ENCODE results near the gene SPTBN4. TPM values are rescaled to one million over a fixed set of nuclear protein-coding genes. Genes with fewer than 3 reads are reported as not detected.
A peak's percentile ranks its signal among the peaks of the same experiment; 100 is the strongest.
"Not testable (repeated sequence)": the region's sequence is repeated elsewhere in the genome, so short reads cannot be mapped to it uniquely, and the experiment has no call there.

The SPTBN4 gene
- total RNA-seq, 2 donors from 2014 or later: 0.21 to 0.25 TPM

- Mint-ChIP-seq H3K36me3 (ENCODE audit: low read depth) (peaks cover 2% of the 10 kb centered on the region), H3K4me3 (peak within 1 kb of the TSS; percentile 97), H3K4me1 (peaks cover 8% of the 10 kb centered on the region), H3K27ac (peak within 1 kb of the TSS; percentile 98), H3K27me3 (no peaks in the 10 kb centered on the region)
- ATAC-seq (peak; percentile 92), DNase-seq (peak; percentile 99 to 100 (median 100))
- H3K9me3 ChIP-seq (ENCODE audit: control insufficient read depth, low read length, poor library complexity, severe bottlenecking): no peaks in the 10 kb centered on the region
Measured at GRCh38 chr19:40425450-40426287, 41.1 kb upstream of the SPTBN4 start, which contains the start of gene SERTAD1. Gene SERTAD1, minus strand, starts transcription at chr19:40425992. Its CDS starts 2,446 bp downstream, at chr19:40423546.

GRCh38 chr19:40428197-40428596 is 38.6 kb upstream of the SPTBN4 start:
- ATAC-seq; H3K27me3 Mint-ChIP-seq; H3K4me3 Mint-ChIP-seq; DNase-seq; H3K27ac Mint-ChIP-seq; H3K9me3 ChIP-seq (ENCODE audit: control insufficient read depth, low read length, poor library complexity, severe bottlenecking); H3K36me3 Mint-ChIP-seq (ENCODE audit: low read depth): not testable (repeated sequence)
- peaks cover 10% of the 10 kb centered on the region for H3K4me1 Mint-ChIP-seq

GRCh38 chr19:40430242-40430641 is 36.6 kb upstream of the SPTBN4 start:
- H3K4me3 Mint-ChIP-seq; H3K27me3 Mint-ChIP-seq; DNase-seq; H3K36me3 Mint-ChIP-seq (ENCODE audit: low read depth); ATAC-seq; H3K4me1 Mint-ChIP-seq; H3K9me3 ChIP-seq (ENCODE audit: control insufficient read depth, low read length, poor library complexity, severe bottlenecking); H3K27ac Mint-ChIP-seq: not testable (repeated sequence)

- ATAC-seq (no peak), DNase-seq (no peak)
- Mint-ChIP-seq H3K27ac (no peak overlapping the region), H3K36me3 (ENCODE audit: low read depth) (no peaks in the 10 kb centered on the region), H3K4me1 (peaks cover 9% of the 10 kb centered on the region), H3K4me3 (no peak overlapping the region), H3K27me3 (no peaks in the 10 kb centered on the region)
- H3K9me3 ChIP-seq (ENCODE audit: control insufficient read depth, low read length, poor library complexity, severe bottlenecking): no peaks in the 10 kb centered on the region
Measured at GRCh38 chr19:40431698-40432097, 35.1 kb upstream of the SPTBN4 start.

- not testable (repeated sequence) for H3K9me3 ChIP-seq (ENCODE audit: control insufficient read depth, low read length, poor library complexity, severe bottlenecking); H3K27me3 Mint-ChIP-seq; H3K4me1 Mint-ChIP-seq; H3K4me3 Mint-ChIP-seq; H3K36me3 Mint-ChIP-seq (ENCODE audit: low read depth); ATAC-seq; DNase-seq
- H3K27ac Mint-ChIP-seq: peak overlapping the region; percentile 98
Measured at GRCh38 chr19:40432760-40433159, 34.0 kb upstream of the SPTBN4 start.

GRCh38 chr19:40433391-40434216 is 33.2 kb upstream of the SPTBN4 start:
- Mint-ChIP-seq H3K27ac (peak overlapping the region; percentile 98), H3K4me3 (peak overlapping the region; percentile 92), H3K36me3 (ENCODE audit: low read depth) (no peaks in the 10 kb centered on the region)

GRCh38 chr19:40438284-40438683 is 28.5 kb upstream of the SPTBN4 start:
- H3K27ac Mint-ChIP-seq: peak overlapping the region; percentile 79
- no peaks in the 10 kb centered on the region for H3K9me3 ChIP-seq (ENCODE audit: control insufficient read depth, low read length, poor library complexity, severe bottlenecking)
- H3K36me3 Mint-ChIP-seq (ENCODE audit: low read depth): no peaks in the 10 kb centered on the region
- DNase-seq (no peak), ATAC-seq (no peak)
- no peaks in the 10 kb centered on the region for H3K27me3 Mint-ChIP-seq
- H3K4me3 Mint-ChIP-seq: no peak overlapping the region
- peaks cover 20% of the 10 kb centered on the region for H3K4me1 Mint-ChIP-seq

More at GRCh38 chr19:40433391-40434216, 33.2 kb upstream of the SPTBN4 start:
- Mint-ChIP-seq H3K4me1 (peaks cover 11% of the 10 kb centered on the region), H3K27me3 (no peaks in the 10 kb centered on the region)
- DNase-seq (peak in 2 of 3 donors; percentile 47 to 48), ATAC-seq (peak; percentile 87)
- no peaks in the 10 kb centered on the region for H3K9me3 ChIP-seq (ENCODE audit: control insufficient read depth, low read length, poor library complexity, severe bottlenecking)

- H3K4me1 Mint-ChIP-seq: peaks cover 22% of the 10 kb centered on the region
- H3K9me3 ChIP-seq (ENCODE audit: control insufficient read depth, low read length, poor library complexity, severe bottlenecking): no peaks in the 10 kb centered on the region
- no peak for DNase-seq
- no peaks in the 10 kb centered on the region for H3K27me3 Mint-ChIP-seq
- ATAC-seq: no peak
- H3K36me3 Mint-ChIP-seq (ENCODE audit: low read depth): peaks cover 5% of the 10 kb centered on the region
- H3K4me3 Mint-ChIP-seq: peak overlapping the region; percentile 9
- peak overlapping the region; percentile 92 for H3K27ac Mint-ChIP-seq
Measured at GRCh38 chr19:40441719-40442253, 25.0 kb upstream of the SPTBN4 start.

- no peaks in the 10 kb centered on the region for H3K9me3 ChIP-seq (ENCODE audit: control insufficient read depth, low read length, poor library complexity, severe bottlenecking)
- no peak for ATAC-seq
- H3K4me3 Mint-ChIP-seq: peak overlapping the region; percentile 100
- H3K4me1 Mint-ChIP-seq: peaks cover 22% of the 10 kb centered on the region
- peaks cover 5% of the 10 kb centered on the region for H3K36me3 Mint-ChIP-seq (ENCODE audit: low read depth)
- DNase-seq: no peak
- H3K27ac Mint-ChIP-seq: peak overlapping the region; percentile 92
- H3K27me3 Mint-ChIP-seq: no peaks in the 10 kb centered on the region
Measured at GRCh38 chr19:40442328-40443130, 24.3 kb upstream of the SPTBN4 start.

GRCh38 chr19:40443131-40443999 is 23.4 kb upstream of the SPTBN4 start:
- peaks cover 5% of the 10 kb centered on the region for H3K36me3 Mint-ChIP-seq (ENCODE audit: low read depth)
- H3K27me3 Mint-ChIP-seq: no peaks in the 10 kb centered on the region
- peak; percentile 82 for ATAC-seq
- peak; percentile 96 to 99 (median 98) for DNase-seq
- peak overlapping the region; percentile 92 for H3K27ac Mint-ChIP-seq
- peaks cover 20% of the 10 kb centered on the region for H3K4me1 Mint-ChIP-seq
- peak overlapping the region; percentile 100 for H3K4me3 Mint-ChIP-seq
- H3K9me3 ChIP-seq (ENCODE audit: control insufficient read depth, low read length, poor library complexity, severe bottlenecking): no peaks in the 10 kb centered on the region

- Mint-ChIP-seq H3K27ac (peak within 1 kb of the TSS; percentile 92), H3K36me3 (ENCODE audit: low read depth) (peaks cover 5% of the 10 kb centered on the region), H3K4me1 (peaks cover 19% of the 10 kb centered on the region), H3K4me3 (peak within 1 kb of the TSS; percentile 100), H3K27me3 (no peaks in the 10 kb centered on the region)
- ATAC-seq: peak; percentile 76
- H3K9me3 ChIP-seq (ENCODE audit: control insufficient read depth, low read length, poor library complexity, severe bottlenecking): no peaks in the 10 kb centered on the region
- DNase-seq: peak; percentile 95 to 98 (median 96)
Measured at GRCh38 chr19:40444000-40444824, 22.6 kb upstream of the SPTBN4 start, which contains the start of gene SERTAD3. Gene SERTAD3, minus strand, starts transcription at chr19:40444335. Its CDS starts 2,255 bp downstream, at chr19:40442080.
